HL-60 (cell line): ENCODE measurements around the gene PIWIL4.

Experiments
- DNase-seq, 2 experiments: peaks; one replicate each; pipeline ENCODE4 v3.0.0-alpha.2; 2010 to 2020; ENCODE audit warnings: low read depth in 1 of 2, low spot score in 1 of 2
- H3K27ac ChIP-seq: fragments of 250-450 bp; sonication (Bioruptor Pico); replicated peaks from 2 replicates; pipeline ENCODE4 v1.5.1; 2020; ENCODE audit warnings: mild to moderate bottlenecking, moderate library complexity
- H3K27me3 ChIP-seq: fragments of 250-450 bp; sonication (Bioruptor Pico); 2 replicates; pipeline ENCODE4 v1.5.1; 2021; ENCODE audit warnings: mild to moderate bottlenecking, moderate library complexity; ENCODE audit not compliant: insufficient read depth, poor library complexity, severe bottlenecking
- H3K4me3 ChIP-seq: replicated peaks from 2 replicates; pipeline ENCODE4 v1.5.1; 2011; ENCODE audit warnings: mild to moderate bottlenecking, control low read depth, low read length; ENCODE audit not compliant: insufficient read depth
- CTCF ChIP-seq: IDR thresholded peaks from one replicate; pipeline ENCODE4 v1.5.1; 2011; ENCODE audit warnings: low read length, control low read depth, inconsistent platforms; ENCODE audit not compliant: insufficient read depth
- GABPA ChIP-seq: IDR thresholded peaks from 2 replicates; pipeline ENCODE4 v1.6.1; 2012; ENCODE audit warnings: low read depth
- POLR2AphosphoS5 ChIP-seq: IDR thresholded peaks from 2 replicates; pipeline ENCODE4 v1.6.1; 2012; ENCODE audit warnings: low read depth
- REST ChIP-seq: IDR thresholded peaks from 2 replicates; pipeline ENCODE4 v1.6.1; 2012; ENCODE audit warnings: low read depth; ENCODE audit not compliant: insufficient replicate concordance
- SPI1 ChIP-seq: IDR thresholded peaks from 2 replicates; pipeline ENCODE4 v1.6.1; 2012; ENCODE audit warnings: low read depth, mild to moderate bottlenecking, borderline replicate concordance
- long read RNA-seq: library from polyadenylated mRNA; unstranded; transcript quantifications from one replicate; pipeline ENCODE4 v2.0.0, GENCODE V29; 2020

PIWIL4 gene
- long read RNA-seq, partial matches to known transcripts, result 3 of 5 reads
- long read RNA-seq, other reads (novel, unspliced or antisense), result 2 of 5 reads

DNA sequence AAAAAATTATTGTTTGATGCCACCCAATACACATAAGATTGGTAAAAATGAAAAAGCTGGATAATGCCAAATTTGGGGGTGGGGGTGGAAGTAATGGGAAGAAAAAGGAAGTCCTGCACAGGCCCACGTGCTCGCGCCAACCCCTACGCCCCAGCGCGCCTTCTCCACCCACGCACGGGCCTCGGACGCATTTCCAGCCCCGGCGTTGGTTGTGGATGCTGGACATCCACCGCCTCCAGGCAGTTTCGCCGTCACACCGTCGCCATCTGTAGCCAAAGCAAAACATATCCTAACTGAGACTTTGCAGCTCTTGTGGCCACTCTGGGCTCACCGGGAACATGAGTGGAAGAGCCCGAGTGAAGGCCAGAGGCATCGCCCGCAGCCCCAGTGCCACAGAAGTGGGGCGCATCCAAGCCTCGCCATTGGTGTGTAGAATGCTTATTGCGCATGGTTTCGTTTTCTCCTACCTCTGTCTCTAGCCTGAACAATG lies at the start of gene PIWIL4:
Gene PIWIL4, plus strand, starts transcription at position 188 of the 490 bp plus-strand sequence. Its CDS starts 151 bp downstream, at position 339.
- DNase-seq, result no peak
- Histone ChIP-seq H3K27ac (no peak within 1 kb of the TSS), H3K27me3 (no peaks in the 10 kb centered on the region), H3K4me3 (no peak within 1 kb of the TSS)
- no peak for TF ChIP-seq SPI1
- no peak for TF ChIP-seq POLR2AphosphoS5
- TF ChIP-seq GABPA, result no peak
- no peak for TF ChIP-seq REST
- no peak for TF ChIP-seq CTCF

- no peak for DNase-seq
- Histone ChIP-seq H3K27me3 (no peaks in the 10 kb centered on the region), H3K4me3 (no peak overlapping the region), H3K27ac (no peak overlapping the region)
- no peak for TF ChIP-seq REST
- TF ChIP-seq GABPA, result no peak
- no peak for TF ChIP-seq CTCF
- TF ChIP-seq SPI1, result no peak
Measured at GRCh38 chr11:94518300-94518699, 48.9 kb upstream of the PIWIL4 start.

- Histone ChIP-seq H3K27me3 (no peaks in the 10 kb centered on the region), H3K4me3 (no peak overlapping the region), H3K27ac (no peak overlapping the region)
- peak in 1 of 2 experiments; percentile 27 for DNase-seq
- TF ChIP-seq CTCF (peak; percentile 20), POLR2AphosphoS5 (no peak)
Measured at GRCh38 chr11:94519478-94520084, 47.6 kb upstream of the PIWIL4 start.

- H3K27ac ChIP-seq, result no peak overlapping the region
- no peak overlapping the region for H3K4me3 ChIP-seq
- TF ChIP-seq CTCF (peak; percentile 62), REST (no peak)
- H3K27me3 ChIP-seq, result no peaks in the 10 kb centered on the region
- DNase-seq, result peak in 1 of 2 experiments; percentile 51
Measured at GRCh38 chr11:94521684-94522083, 45.5 kb upstream of the PIWIL4 start.
